B cell (primary cell): Measurements from ENCODE around the gene CSNK1E.

Source experiments
- EZH2 ChIP-seq: IDR thresholded peaks from 2 replicates; pipeline ENCODE4 v1.6.1; 2012; ENCODE audit warnings: borderline replicate concordance, low read depth, mild to moderate bottlenecking, moderate library complexity, low read length; ENCODE audit not compliant: insufficient read depth, poor library complexity, severe bottlenecking
- TF ChIP-seq, protein P1 (sequence below): fragments of 200-600 bp; IDR thresholded peaks from one replicate; pipeline ENCODE4 v1.8.0; 2022; ENCODE audit warnings: antibody characterized with exemption, mild to moderate bottlenecking

DNA sequence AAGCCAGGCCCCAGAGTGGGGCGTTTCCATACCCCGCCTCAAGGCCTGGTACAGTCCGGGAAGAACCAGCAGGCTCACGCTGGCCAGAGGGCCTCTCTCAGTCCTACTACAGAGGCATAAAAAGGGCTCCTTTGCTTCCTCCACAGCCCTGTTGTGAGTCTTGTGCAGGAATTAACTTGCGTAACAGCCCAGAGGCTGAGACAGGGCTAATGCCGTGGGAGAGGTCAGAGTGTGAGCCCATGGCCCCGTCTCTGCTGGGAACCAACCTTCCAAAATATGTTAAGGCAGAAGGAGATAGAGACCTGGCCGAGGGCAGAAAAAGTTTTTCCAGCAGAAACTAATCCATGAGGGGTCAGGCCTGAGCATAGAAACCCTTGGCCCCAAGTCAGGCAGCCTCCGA is 24.5 kb downstream of the CSNK1E start:
- TF ChIP-seq, protein P1, sequence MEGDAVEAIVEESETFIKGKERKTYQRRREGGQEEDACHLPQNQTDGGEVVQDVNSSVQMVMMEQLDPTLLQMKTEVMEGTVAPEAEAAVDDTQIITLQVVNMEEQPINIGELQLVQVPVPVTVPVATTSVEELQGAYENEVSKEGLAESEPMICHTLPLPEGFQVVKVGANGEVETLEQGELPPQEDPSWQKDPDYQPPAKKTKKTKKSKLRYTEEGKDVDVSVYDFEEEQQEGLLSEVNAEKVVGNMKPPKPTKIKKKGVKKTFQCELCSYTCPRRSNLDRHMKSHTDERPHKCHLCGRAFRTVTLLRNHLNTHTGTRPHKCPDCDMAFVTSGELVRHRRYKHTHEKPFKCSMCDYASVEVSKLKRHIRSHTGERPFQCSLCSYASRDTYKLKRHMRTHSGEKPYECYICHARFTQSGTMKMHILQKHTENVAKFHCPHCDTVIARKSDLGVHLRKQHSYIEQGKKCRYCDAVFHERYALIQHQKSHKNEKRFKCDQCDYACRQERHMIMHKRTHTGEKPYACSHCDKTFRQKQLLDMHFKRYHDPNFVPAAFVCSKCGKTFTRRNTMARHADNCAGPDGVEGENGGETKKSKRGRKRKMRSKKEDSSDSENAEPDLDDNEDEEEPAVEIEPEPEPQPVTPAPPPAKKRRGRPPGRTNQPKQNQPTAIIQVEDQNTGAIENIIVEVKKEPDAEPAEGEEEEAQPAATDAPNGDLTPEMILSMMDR = no peak
- TF ChIP-seq EZH2 = no peak
